NCI-H1048 (cell line): Measurements from ENCODE around the gene RASGRF1.

Experiments
- DNase-seq: peaks from one replicate; lab custom pipeline; 2025; lab: John Stamatoyannopoulos, UW

RASGRF1 gene

DNA sequence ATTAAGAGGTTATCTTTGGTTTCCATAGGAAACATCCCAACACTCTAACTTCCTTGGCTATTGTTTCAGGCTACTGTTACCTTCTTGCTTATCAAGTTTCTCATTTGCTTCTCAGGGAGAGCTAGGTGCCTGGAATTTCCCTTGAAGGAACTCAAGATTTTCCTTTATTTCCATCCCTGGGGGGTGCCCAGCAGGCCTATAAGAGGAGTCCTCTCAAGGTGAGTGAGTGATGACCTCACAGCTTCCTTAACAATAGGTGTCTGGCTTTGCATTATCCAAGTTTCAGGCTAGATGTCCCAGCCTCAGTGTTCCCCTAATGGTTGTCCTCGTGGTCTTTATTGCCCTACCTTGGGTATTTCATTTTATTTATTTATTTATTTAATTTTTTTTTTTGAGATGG lies 133.6 kb downstream of the RASGRF1 start:
- no peak for DNase-seq

DNA sequence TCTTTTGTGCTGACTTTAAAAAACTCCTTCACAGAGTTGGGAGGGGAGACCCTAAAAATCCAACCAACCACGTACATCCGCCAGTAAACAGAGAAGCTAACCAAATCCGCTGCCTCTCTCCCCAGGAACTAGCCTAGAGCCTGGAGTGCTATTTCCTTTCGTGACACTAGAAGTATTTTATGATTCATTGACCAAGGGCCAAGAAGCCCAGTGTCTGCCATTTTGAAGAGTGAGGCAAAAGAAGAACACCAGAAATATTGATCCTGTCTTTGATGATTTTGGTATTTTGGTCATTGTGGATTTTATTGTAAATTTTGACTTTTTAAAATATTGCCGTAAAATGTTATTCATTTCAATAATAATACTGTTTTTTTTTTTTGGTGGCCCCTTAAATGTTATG lies 135.2 kb downstream of the RASGRF1 start:
- no peak for DNase-seq

GRCh38 chr15:78951841-78952238 lies 138.7 kb downstream of the RASGRF1 start:
- DNase-seq = no peak

DNA sequence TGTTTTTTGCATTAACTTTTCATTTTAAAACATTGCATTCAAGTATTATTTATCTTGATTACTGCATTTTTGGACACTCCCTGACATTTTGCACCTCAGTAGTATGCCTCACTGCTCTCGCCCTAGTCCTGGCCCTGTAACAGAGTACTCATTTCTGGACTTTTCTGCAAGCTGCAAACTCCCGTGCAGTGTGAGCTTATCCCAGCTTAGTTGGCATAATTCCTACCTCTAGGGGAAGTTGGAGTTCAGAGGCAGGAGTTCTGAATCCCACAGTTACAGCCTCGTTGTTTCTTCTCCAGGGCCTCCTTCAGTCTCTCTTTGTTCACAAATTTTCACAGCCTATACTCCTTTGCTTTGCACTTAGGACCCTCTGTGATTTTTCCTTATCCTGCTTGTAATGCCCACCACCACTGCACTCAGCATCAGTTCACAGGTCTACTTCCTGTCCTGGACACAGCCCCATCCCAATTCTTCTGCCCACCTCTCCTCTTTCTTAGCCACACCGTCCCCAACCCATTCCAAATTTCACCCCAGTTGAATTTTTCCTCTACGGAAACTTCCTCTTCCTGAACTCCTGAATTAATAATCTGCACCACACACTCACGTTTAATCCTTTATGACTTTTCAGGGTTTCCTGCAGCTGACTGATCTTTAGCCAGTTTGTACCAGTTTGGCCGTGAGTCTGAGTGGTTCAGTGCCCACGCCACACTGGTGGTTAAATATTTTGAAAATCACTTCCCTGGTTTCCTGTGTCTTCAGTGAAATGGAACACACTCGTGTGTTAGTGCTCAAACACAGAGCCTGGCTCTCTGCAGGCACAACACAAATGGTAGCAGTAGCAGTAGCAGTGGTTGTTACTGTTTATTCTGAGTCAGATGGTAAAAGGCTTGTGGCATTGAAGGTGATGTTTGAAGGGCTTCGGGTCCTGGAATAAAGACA lies 139.4 kb downstream of the RASGRF1 start:
- DNase-seq = no peak

DNA sequence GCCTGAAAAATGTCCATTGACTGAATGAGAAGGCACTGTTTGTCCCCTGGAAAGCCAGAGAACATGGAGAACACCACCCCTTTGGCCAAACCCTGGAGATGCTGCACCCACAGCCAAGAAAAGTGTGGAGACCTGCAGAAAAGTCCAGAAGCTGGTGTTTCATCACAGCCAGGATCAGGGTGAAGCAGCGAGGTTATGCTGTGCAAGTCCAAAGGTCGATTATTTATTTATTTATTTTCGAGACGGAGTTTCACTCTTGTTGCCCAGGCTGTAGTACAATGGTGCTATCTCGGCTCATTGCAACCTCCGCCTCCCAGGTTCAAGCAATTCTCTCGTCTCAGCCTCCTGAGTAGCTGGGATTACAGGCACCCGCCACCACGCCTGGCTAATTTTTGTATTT lies 140.2 kb downstream of the RASGRF1 start:
- no peak for DNase-seq

GRCh38 chr15:78949461-78949860 lies 141.1 kb downstream of the RASGRF1 start:
- DNase-seq = no peak

- DNase-seq = no peak
Observed at GRCh38 chr15:78947506-78947905, 143.1 kb downstream of the RASGRF1 start.

DNA sequence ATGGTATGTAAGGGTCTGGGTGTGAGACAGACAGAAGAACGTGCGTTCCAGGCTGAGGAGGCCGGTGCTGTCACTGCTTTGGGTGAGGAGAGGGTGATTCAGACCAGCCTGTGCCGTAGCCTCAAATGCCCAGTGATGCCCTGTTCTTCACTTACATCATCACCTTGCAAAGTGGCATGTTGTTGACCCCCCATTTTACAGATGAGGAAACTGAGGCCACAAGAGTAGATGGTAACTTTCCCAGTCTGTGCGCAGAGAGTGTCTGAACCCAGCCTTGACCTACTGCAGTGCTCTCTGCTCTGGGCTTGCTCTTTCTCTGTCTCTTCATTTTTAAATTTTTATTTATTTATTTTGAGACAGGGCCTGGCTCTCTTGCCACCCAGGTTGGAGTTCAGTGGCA lies 144.1 kb downstream of the RASGRF1 start:
- DNase-seq = no peak

GRCh38 chr15:78944669-78945407 lies 145.7 kb downstream of the RASGRF1 start, which contains the start of gene CTSH:
Gene CTSH, minus strand, starts transcription at chr15:78945046. Its CDS starts 65 bp downstream, at chr15:78944981.
- peak; percentile 23 for DNase-seq

DNA sequence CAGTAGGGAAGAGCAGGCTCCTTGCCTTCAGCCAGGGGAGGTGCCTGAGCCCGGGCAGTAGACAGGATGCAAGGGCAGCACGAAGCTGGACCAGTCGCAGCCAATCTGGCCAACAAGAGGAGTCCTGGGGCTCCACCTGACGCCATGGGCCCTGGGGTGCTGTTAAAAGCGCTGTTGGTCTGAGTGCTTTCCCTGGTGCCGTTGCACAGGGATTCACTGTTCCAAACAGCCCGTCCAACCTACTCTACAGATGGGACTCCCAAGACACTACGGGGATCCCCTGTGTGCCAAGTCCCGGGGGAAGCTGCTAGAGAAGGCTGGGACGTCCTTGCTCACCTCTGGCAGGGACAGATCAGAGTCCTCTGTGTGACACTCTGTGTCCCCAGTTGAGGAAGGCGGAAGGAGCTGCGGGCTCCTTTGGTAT lies 146.4 kb downstream of the RASGRF1 start:
- DNase-seq = no peak

DNA sequence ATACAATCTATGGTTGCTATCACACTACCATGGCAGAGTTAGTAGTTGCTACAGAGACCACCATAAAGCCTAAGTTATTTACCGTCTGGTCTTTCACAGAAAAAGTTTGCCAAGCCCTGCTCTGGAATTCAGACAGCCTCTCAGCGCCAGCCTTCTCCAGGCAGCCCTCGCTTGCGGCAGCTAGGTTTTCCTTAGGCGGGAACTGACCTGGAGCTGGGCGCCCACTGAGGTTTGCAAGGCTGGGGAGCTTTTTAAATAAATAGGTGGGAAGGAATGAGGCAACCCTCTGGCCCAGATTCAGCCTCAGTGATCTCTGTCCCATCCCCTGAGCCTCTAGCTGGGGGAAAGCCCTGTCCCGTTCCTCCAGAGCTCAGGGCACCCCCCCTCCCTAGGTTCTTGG lies 146.9 kb downstream of the RASGRF1 start:
- no peak for DNase-seq

DNA sequence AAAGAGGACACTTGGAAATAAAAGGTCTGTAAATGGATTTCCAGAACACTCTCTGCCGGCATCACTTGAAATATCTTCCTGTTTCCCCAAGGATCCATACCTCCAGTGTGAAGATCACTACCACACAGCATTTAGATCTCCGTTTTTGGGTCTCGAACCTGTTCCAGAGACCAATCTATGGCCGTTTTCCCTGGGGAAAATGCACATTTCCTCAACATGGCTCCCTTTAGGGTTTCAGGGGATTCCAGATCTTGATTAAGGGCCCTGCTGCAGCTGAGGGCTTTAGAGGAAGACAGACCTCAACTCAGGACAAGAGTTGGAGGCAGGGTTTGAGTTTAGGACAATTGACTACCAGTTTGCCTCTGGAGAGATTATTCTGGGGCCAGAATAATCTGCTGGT lies 147.8 kb downstream of the RASGRF1 start:
- DNase-seq = no peak

- DNase-seq = no peak
Observed at GRCh38 chr15:78938658-78939488, 151.7 kb downstream of the RASGRF1 start.

DNA sequence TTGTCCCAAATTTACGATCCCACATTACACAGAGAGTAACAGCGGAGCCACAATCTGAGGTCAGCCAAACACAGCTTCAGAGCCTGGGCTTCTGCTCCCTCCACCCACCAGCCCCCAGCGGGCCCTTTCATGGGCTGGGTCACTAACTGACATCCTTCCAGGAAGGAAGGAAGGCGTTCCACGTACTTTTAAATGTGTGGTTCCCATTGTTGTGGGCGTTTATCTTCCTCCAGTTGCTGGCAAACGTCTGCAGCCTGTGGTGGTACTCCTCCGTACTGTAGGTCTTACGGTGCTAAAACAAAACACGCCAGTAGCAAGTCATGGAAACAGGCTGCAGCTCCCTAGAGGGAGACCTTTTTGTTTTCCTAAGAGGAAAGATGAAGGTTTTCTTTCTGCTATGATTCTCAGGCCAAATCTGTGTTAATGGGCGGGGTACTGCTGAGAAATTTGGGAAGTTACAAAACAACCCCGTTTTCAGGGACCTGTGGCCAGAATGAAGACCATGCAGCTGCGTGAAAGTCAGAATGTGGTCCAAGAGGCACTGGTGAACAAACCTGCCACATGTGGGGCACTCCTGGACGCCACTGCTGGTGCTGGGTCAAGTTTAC lies 153.3 kb downstream of the RASGRF1 start:
- no peak for DNase-seq

- DNase-seq = no peak
Observed at GRCh38 chr15:78934655-78935023, 155.9 kb downstream of the RASGRF1 start.

DNA sequence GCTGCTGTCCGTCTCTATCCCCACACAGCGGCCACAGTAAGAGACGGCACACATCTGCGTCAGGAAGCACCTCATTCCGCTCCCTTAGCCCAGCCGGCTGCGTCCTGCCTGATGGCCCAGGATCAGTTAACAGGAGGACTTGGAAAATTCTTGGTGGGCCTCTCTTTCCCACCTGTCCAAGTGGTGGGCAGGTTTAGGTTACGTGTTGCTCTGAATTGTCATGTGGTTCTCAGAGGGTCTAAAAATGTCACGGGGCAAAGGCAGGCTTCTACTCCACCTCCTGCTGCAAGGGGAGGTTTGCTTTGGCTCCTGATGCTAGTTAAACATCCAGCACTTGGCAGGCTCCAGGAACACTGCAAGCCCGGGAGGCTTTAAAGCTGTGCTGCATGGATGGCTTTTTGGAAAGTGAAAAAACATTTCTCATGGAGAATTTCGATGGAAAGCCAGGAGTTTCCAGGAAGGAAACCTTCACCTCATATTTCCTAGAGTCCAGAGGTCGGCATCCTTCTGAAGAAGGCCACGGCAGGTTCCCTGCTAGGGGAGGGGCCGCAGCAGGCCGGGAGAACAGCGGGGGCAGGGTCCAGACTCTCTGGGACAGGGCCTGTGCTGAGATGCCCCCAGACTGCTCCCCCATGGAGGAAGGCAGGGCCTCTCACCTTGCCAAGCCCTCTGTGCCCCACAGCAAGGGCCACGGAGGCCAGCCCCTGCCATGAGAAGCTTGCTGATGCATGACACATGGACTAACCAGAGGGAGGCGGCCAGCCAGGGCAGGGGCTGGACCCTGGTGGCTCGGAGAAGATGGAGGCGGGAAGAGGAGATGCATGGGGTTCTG lies 156.5 kb downstream of the RASGRF1 start:
- no peak for DNase-seq

GRCh38 chr15:78933187-78933822 lies 157.3 kb downstream of the RASGRF1 start:
- no peak for DNase-seq

GRCh38 chr15:78932258-78932808 lies 158.2 kb downstream of the RASGRF1 start:
- DNase-seq = no peak

DNA sequence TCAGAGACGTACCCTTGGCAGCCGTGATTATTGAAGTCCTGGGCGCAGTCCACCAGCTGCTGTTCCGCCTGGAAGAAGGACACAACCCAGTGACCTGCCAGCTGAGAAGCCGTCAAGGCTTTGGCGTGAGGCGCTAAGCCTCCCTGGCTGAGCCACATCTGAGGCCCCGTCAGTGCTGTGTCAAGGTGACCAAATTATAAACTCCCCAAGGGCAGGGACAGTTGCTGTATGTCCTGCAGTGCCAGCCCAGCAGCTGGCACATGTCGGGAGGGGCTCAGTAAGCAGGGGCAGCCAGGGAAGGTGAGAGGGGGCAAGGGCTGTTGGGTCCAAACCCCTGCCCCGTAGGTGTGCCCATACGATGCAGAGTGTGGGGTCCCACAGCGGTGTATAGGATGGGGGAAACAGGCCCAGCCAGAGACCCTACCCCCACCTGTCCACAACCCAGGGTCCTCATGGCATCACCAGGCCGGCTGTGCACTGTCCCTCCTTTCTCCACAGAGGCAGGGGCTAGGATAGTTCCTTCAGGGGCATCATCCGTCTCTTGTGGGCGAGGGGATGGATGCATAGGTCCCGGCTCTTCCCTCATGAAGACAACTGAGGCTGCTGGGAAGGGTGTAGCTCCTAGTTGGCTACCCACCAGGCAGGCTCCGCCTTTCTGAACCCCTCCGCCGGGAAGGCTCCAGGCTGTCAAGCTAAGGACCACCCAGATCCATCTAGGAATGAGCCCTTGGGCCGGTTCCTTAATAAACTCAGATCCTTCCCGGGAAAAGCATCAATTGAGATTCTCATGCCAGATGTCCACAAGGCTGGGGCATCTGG lies 158.9 kb downstream of the RASGRF1 start:
- no peak for DNase-seq
